NCI-H226 (cell line): ENCODE measurements around the gene HOXB5.

Experiments
- DNase-seq: peaks from one replicate; pipeline ENCODE4 v3.0.0-alpha.2; 2015

The HOXB5 gene

DNA sequence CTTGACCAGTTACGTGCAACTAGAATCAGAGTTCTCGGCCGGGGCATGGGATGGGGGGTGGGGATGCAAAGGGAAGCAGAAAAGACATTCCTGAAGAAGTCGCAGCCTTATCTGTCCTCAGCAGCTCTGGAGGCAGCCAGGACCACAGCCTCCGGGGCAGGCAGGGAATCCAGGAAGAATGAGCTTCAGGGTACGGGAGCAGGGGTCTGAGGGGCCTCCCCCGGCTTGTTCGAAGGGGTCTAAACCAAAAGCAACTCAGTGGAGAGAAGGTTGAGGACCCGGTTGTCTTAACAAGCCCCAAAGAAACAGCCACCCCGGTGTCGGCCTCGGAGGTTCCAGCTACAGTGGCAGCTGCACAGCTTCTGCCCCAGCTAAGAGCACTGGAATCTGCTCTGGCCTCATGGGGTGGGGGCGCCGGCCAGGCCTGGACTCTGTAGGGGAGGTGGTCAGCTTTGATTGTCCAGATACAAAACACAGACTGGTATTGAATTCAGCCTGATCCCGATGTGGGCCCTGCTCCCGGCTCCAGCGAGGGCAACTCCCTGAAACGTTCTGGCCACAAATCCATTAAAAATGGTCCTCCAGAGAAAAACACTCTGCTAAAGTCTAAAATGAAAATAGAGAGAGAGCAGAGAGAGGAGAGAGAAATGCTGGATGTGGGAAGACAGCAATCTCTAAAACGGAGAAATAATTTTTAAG is 23.1 kb downstream of the HOXB5 start:
- DNase-seq = no peak

DNA sequence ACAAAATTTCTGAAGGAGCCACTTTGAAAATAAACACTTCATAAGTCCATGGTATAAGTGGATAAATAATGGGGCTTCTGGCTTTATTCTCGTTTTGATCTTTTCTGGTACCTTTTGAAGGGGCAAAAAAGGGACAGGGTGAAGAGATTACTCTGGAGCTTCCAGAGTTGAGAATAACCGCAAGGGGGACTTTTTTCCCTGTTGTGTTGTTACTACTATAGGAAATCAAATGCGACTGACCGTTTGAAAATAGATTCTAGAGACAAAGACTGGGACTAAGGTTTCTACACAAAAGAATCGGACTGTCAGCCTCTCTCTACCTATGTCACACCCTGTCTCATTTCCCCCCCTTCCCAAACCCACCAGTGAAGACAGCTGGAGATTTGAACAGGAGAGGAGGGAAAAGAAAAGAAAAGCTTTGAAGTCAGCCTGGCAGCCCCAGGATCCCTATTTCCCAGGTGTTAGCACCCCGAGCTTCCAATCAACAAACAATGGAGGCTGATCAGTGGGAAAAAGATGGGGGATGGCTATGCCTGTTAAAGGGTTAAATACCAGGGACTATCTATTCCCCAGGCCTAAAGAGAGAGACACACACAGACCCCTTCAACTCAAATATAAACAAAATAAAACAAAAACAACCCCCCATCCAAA is 23.8 kb downstream of the HOXB5 start:
- DNase-seq = no peak

DNA sequence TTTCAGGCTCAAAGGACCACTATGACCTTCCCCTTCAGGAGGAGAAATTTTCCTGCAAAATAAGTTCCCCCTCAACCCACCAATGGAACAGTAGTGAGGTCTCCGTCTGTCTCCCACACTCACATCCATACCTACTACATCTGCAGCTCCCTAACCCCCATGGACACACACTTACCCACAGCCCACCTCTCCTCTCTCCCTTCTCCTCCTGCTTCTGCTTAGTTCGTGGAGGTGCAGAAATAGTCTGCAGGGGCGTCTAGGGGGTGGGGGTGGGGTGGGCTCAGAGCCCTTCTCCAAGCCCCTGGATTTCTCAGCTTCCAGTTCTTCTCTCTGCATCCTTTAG is 24.4 kb downstream of the HOXB5 start:
- no peak for DNase-seq

- no peak for DNase-seq
These were observed 24.9 kb downstream of the HOXB5 start for GRCh38 chr17:48568499-48569239.

GRCh38 chr17:48567646-48568354 is 25.8 kb downstream of the HOXB5 start:
- no peak for DNase-seq

- DNase-seq = no peak
These were observed 26.4 kb downstream of the HOXB5 start for GRCh38 chr17:48567209-48567608.

DNA sequence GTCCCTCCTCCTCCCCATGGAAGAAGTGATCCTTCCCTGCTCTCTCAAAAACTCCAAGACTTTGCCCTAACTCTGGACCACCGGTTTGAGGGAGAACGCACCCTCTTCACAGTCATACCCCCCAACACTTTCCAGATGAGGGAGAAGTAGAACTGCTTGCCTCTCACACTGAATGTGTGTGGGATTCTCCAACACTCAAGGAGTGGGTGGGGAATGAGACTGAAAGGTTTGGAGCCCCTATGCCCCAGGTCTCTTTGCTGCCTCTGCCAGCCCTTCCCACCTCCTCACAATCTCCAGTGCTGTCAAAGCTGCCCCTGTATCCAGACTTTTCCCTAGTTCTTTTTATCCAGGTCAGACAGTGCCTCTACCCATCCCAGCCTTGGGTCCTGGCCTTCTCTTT is 26.9 kb downstream of the HOXB5 start:
- no peak for DNase-seq

DNA sequence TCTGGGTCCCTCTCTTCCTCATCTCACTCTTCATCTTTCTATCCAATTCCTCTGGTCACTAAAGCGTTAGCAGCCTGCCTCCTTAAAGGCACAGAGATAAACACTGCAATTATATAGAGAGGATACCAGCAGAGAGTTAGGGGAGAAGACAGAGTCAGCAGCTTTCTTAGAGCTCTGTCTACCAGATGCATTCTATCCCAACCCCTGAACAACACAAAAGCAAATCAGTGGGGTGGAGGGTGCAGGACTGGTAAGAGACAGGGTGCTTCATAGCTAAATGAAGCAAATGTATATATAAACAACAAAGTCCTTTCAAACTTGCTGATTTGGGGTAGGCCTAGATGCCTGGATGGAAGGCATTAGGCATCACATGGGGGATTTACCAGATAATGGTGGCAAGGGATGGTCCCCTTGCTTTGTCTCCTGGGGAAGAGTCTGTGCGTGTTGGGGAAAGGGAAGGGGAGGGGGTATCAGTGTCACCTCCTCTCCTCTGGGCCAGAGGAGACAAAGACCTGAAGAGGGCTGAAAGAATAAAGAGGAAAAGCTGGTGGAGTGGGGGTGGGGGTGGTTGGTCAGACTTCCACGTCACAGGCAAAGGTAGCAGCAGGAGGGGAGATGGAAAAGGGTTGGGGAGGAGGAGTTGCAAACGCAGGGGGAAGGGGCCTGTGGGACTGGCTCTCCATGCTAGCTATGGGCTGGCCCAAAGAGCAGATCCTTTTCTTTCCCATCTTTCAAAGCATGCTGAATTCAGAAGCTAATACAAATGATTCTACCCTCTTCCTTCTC is 27.5 kb downstream of the HOXB5 start:
- DNase-seq = no peak

GRCh38 chr17:48565022-48565554 is 28.5 kb downstream of the HOXB5 start:
- no peak for DNase-seq

GRCh38 chr17:48564188-48565021 is 29.2 kb downstream of the HOXB5 start:
- DNase-seq = no peak

GRCh38 chr17:48563867-48564187 is 29.8 kb downstream of the HOXB5 start:
- no peak for DNase-seq

- no peak for DNase-seq
These were observed 30.2 kb downstream of the HOXB5 start for GRCh38 chr17:48563385-48563838.

- no peak for DNase-seq
These were observed 30.6 kb downstream of the HOXB5 start for GRCh38 chr17:48562934-48563333.

GRCh38 chr17:48561884-48562810 is 31.4 kb downstream of the HOXB5 start:
- no peak for DNase-seq

DNA sequence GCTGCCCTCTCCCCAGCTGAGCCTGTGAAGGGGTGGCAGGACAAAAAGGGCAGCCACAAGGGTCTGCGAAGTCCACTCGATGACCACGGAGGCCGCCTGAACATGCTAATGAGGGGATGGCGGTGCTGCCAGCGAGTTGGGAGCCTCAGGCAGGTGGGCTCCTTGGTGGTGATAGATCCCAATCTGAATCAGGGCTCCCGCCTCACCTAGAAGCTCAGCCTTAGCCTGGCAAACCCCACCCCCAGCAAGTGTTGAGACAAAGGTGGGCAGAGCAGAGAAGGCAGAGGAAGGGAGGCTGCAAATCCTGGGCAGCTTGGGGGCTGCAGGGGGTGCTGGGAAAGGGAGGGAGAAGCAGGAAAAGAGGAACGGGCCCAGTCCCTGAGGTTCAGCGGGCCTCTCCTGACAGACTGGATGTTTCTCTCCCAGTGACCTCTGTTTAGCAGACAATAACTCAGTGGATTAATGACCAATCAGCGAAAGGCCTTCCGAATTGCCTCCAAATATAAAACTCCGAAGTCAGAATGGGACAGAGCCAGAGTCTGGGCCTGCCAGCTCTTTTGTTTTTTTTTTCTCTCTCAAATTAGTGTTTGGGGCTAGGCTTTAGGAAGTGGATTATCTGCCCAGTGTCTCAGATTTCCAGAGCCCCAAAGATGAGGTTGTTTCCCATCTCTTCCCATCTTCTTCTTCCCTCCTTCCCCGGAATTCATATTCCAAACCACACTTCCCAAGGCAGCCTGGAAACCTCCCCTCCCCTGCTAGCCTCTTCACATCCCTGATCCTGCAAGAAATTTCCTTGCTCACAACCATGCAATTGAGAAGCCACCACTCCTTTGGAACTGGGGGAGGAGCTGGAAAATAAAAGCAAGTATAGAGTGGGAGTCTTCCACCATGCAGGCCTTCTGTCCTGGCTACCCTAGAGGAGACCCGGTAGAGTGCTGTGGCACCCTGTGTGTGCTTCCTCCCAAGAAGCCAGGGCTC is 33.5 kb downstream of the HOXB5 start:
- no peak for DNase-seq

- no peak for DNase-seq
These were observed 34.3 kb downstream of the HOXB5 start for GRCh38 chr17:48559122-48559839.

DNA sequence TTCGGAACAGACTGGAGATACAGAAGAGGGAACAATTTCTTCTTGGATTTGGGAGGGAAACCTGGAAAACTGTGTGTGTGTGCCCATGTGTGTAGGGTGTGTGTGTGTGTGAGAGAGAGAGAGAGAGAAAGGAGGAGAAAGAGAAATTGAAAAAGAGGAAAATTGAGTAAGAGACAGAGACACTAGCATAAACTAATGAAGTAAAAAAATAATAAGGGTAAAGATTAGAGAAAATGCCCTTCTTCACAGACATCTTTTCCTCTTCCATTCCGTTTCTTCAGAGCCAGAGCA is 34.8 kb downstream of the HOXB5 start:
- no peak for DNase-seq

DNA sequence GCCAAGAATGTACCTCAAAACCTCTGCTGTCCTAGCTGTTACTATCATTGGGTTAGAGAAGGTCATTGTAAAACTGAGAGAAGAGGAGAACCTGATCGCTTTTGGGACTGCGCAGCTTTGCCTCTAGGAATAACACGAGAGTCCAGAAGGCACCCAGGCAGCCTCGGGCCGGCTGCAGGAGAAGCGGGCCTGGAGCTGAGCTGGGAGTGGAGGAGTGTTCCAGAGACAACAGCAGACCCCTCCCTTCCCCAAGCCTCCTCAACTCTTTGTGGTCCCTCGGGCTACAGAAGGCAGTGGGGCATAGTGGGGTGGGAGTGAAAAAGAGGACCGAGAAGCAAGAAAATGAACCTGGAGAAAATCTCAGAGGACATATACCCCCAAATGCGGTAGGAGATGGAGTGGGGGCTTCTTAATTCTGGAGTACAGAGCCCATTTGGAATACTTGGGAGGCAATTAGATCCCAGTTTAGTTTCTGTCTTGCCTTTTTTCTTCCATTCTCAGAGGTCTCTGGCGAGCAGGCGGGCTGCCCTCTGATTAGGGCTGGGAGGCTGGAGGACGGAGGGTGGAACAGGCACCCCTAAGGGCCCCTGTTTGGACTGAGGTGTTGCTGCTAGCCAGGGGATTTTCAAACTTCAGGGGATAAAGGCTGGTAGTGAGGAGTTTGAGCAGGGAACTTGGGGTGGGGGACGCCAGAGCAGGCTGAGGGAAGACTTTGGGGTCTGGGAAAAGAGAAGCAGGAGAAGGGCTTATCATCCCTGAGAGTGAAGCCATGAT is 35.3 kb downstream of the HOXB5 start:
- DNase-seq = no peak
